ENCODE data around the gene MYMK.

MYMK gene

GRCh38 chr9:133485531-133486260, 39.1 kb downstream of the MYMK start:
- no peak for DNase-seq (ENCODE audit: low read depth)

- no peak for DNase-seq (ENCODE audit: low read depth)
These were observed 39.9 kb downstream of the MYMK start for GRCh38 chr9:133484671-133485437.

DNA sequence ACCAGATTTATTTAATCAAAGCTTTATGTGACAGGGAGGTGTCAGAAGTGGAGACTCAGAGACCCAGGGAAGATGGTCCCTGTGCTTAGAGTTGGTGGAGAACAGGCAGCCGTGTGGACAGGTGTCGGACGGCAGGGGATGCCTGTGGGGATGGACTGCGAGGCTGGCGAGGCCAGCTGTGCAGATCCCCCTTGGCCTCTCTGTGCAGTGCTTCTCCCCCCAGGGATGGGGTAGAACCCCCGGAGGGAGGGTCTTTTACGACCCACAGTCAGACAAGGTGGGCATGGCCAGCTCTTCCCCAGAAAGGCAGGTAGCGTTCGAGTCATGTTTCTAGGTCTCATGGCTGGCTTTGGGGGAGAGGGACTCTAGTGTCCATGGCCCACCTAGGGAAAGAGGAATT, 41.1 kb downstream of the MYMK start:
- DNase-seq (ENCODE audit: low read depth): no peak

- peak; percentile 74 for DNase-seq (ENCODE audit: low read depth)
These were observed 45.7 kb downstream of the MYMK start, which contains the start of gene SLC2A6 for GRCh38 chr9:133478851-133479711. SLC2A6 (minus strand) TSS chr9:133479099; CDS start chr9:133479059, 40 bp downstream.

DNA sequence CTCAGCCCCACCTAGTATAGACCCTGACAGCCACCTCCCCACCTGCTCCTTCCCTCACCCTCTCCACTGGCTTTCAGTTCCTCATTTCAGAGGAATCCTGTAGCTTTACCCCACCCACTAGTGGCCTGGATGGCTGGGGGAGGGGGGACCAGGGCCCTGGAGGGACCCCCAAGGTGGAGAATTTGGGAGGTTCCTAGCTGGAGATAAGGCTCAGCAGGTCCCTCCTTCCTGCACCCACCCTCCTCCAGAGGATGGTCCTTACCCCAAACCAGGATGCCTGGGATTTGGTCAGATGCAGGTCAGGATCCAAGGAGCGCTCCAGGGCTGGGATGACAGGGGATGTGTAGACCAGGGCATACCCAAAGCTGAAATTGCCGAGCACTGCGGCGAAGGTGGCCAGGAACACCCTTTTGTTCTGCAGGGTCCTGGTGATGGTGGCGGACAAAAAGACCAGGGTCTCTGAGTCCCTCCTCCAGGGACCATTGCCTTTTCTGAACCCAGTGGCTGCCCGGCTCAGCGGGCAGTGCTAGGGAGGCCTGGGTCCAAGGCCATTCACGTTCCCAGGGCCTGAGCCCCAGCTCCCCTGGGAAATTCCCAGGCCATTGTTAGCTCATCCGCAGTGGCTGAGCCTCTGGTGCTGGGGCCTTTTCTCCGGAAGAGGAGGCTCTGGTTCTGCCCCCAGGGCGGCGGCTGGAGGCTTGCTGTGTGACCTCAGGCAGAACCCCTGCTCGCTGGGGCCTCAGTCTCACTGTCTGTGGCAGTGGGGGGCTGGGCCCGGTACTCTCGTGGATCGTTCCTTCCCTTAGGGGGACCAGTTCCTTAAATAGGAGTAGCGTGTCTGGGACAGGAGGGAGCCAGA, 46.5 kb downstream of the MYMK start:
- peak; percentile 21 for DNase-seq (ENCODE audit: low read depth)

DNA sequence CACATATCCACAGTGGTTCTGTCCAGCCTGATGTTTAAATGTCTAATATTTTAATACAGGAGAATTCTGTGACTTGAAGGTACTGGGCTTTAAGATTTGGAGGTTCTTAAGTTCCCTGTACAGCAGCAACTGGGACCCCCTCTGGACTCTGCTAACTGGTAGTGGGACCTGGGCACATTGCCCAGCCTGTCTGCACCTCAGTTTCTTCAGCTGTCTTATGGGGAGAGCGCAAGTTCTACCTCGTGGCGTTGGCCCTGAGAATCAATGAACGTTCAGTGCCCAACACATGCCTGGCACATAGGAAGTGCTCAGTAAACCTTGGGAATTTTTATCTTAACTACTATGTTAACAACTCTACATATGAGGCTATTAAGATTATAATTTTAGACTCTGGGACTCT, 47.3 kb downstream of the MYMK start:
- DNase-seq (ENCODE audit: low read depth): no peak

DNA sequence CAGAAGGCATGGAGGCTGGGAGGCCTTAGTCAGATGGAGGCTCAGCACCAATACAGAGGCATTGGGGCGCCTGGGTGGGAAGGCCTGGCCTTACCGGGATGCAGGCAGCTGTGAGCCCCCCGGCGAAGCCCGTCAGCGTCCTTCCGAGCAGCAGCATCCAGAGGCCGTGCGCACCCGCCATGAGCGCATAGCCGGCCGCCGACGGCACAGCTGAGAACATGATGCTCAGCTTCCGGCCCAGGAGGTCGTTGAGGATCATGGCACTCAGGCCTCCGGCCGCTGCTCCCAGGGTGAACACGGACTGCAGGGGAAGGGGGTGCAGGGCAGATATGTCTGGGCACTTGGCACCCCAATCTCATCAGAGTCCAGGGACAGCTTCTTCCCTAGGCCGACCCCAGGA, 47.8 kb downstream of the MYMK start:
- DNase-seq (ENCODE audit: low read depth): no peak

GRCh38 chr9:133476036-133476931, 48.5 kb downstream of the MYMK start:
- DNase-seq (ENCODE audit: low read depth): no peak

- DNase-seq (ENCODE audit: low read depth): no peak
These were observed 49.3 kb downstream of the MYMK start for GRCh38 chr9:133475292-133476012.

DNA sequence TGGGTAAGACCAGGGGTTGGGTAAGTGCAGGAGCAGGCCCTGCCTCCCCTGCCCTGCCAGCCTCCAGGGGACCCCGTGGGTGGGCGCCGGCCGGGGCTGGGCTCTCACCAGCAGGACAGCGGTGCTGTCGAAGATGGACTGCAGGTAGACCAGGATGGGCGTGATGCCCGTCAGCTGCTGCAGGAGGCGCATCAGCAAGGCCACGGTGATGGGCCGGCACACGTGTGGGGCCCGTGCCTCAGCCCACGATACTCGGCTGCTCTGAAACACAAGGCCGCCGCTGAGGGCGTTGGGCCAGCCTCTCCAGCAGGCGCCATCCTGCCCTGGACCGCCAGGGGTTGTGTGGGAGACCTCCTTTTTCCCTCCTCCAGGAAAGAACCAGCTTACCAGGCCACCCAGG, 49.9 kb downstream of the MYMK start:
- no peak for DNase-seq (ENCODE audit: low read depth)

DNA sequence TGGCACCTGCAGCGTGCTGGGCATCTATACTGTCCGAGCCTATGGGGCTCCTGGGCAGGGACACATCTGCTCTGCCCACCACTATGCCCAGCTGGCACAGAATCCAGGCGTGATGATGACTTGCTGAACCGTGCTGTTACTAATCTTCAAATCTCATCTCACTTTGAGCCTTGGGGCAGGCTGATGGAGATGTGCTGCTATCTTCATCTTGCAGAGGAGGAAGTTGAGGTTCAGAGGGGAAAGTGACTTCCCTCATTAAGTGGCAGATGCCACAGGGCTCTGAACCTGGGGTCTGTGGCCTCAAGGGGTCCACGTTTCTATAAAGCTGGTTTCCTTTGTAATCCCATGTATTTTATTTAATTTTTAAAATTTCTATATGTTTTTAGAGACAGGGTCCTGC, 50.5 kb downstream of the MYMK start:
- DNase-seq (ENCODE audit: low read depth): no peak

- no peak for DNase-seq (ENCODE audit: low read depth)
These were observed 51.0 kb downstream of the MYMK start for GRCh38 chr9:133473743-133474142.

DNA sequence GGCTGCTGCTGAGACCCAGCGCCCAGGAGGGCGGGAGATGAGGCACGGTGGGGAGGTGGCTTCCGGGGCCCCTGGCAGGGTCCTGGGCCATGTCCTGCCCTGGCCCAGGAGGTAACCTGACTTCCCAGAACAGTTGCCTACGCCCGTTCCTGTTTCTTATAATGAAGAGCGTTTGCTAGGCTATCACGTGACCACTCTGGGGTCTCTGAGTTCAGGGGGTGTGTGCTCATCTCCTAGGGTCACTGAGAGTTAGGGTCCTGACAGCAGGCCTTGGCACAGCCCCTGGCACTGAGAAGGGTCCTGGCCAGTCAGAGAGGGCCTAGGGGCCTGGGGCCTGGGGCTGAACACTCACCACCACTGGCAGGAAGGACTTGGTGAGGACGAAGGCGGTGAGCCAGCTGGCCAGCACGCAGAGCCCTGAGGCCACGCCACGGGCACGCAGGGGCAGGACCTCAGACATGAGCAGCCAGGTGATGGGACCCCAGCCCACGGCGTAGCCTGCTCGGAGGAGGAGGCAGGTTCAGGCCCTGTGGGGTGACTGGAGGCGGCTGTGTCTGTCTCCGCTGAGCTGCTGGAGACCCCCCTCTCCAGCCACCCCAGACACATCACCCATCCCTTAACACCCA, 51.9 kb downstream of the MYMK start:
- DNase-seq (ENCODE audit: low read depth): no peak

DNA sequence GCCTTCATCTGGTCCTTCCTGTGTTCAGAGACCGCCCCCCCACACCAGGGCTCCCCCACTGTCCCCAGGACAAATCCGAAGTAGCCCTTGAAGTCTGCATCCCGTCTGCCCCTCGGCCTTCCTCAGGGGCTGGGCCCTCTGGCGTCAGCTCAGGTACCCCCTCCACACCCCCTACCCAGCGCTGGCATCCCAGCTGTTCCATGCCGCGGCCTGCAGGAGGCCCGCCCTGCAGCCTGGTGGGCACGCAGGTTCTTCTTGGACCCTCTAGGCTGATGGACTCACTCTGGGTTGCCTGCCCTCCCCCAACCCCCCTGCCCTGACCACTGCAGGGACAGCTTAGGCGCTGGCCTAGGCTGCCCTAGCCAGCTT, 52.5 kb downstream of the MYMK start:
- DNase-seq (ENCODE audit: low read depth): no peak

- DNase-seq (ENCODE audit: low read depth): no peak
These were observed 53.0 kb downstream of the MYMK start for GRCh38 chr9:133471551-133472276.

GRCh38 chr9:133470988-133471387, 53.8 kb downstream of the MYMK start:
- no peak for DNase-seq (ENCODE audit: low read depth)

DNA sequence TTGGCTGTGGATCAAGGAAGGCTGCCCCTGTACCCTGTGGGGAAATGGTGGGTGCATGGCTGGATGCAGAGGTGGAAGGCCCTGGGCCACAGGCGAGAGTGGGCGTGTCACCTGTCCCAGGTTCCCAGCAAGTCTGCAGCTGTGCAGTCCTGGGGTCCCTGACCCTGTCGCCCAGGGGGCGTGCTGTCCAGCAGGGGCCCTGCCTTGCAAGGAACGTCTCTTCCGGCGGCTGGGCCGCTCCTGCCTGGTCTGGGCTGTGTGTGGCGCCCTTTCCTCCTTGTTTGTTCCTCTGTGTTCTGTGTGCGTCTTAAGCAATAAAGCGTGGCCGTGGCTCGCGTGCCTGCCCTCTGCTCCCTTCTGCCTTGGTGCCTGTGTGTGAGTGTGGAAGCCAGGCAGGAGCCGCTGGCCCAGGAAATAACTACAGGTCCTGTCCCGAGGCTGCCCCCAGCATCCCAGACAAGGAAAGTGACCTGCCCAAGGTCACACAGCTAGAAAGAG, 54.3 kb downstream of the MYMK start:
- DNase-seq (ENCODE audit: low read depth): no peak

DNA sequence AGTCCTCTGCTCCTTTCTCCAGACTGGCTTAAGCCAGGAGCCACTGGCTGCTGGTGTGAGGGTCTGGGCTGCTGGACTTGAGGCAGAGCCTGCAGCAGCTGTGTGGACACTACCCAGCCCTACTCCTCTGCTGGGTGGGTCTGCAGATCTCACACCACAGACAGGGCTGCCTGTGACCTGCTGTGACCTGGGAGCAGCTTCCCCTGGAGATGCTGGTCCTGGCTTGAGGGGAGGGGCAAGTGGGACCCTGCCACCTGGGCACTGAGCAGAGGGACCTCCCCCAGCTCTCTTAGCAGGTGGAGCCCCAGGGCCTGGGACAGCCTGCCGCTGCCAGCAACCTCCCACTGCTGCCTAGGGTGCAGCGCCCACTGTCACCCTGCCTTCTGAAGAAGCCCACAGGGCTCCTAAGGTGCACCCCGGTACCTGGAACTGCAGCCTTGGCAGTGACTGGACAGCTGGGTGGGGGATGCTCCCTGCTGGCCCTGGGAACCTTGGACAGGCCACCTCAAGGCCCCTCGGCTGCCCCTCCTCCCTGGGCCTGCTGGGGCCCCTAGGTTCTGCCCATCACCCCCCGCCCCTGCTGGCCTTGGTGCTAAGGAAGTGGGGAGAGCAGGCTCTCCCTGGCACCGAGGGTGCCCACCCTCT, 55.9 kb downstream of the MYMK start:
- DNase-seq (ENCODE audit: low read depth): no peak

Measured in fibroblast of gingiva (primary cell).